Measurements from ENCODE around the gene DPYSL3.
"Not testable (repeated sequence)": the region's sequence is repeated elsewhere in the genome, so short reads cannot be mapped to it uniquely, and the experiment has no call there.

DPYSL3 gene

GRCh38 chr5:147509710-147510651 lies at the start of gene DPYSL3:
Gene DPYSL3 (minus strand): TSS chr5:147510068. CDS start chr5:147509858, 210 bp downstream.
- H3K9me3 ChIP-seq (ENCODE audit: control insufficient read depth in 1 of 2, low read length in 2 of 2): no peaks in the 10 kb centered on the region
- H3K4me1 ChIP-seq (ENCODE audit: control insufficient read depth in 1 of 2, insufficient read depth in 2 of 2, low read length in 2 of 2): no peaks in the 10 kb centered on the region
- peak within 1 kb of the TSS; percentile 87 for H3K27ac ChIP-seq (ENCODE audit: low read length)
- H3K36me3 ChIP-seq (ENCODE audit: control insufficient read depth in 1 of 2, insufficient read depth in 2 of 2, low read length in 2 of 2): no peaks in the 10 kb centered on the region
- peak within 1 kb of the TSS; percentile 79 to 81 for H3K4me3 ChIP-seq (ENCODE audit: low read depth in 1 of 2, low read length in 2 of 2)
- H3K27me3 ChIP-seq (ENCODE audit: low read depth, low read length): no peaks in the 10 kb centered on the region

- H3K27me3 ChIP-seq (ENCODE audit: low read depth, low read length): no peaks in the 10 kb centered on the region
- no peak overlapping the region for H3K27ac ChIP-seq (ENCODE audit: low read length)
- H3K36me3 ChIP-seq (ENCODE audit: control insufficient read depth in 1 of 2, insufficient read depth in 2 of 2, low read length in 2 of 2): no peaks in the 10 kb centered on the region
- H3K4me3 ChIP-seq (ENCODE audit: low read depth in 1 of 2, low read length in 2 of 2): no peak overlapping the region
- H3K9me3 ChIP-seq (ENCODE audit: control insufficient read depth in 1 of 2, low read length in 2 of 2): no peaks in the 10 kb centered on the region
- H3K4me1 ChIP-seq (ENCODE audit: control insufficient read depth in 1 of 2, insufficient read depth in 2 of 2, low read length in 2 of 2): peaks cover 4 to 23% of the 10 kb centered on the region in 2 donors
These were observed 49.0 kb upstream of the DPYSL3 start for GRCh38 chr5:147558826-147559225.

- no peaks in the 10 kb centered on the region for H3K9me3 ChIP-seq (ENCODE audit: control insufficient read depth in 1 of 2, low read length in 2 of 2)
- peaks cover 4 to 31% of the 10 kb centered on the region in 2 donors for H3K4me1 ChIP-seq (ENCODE audit: control insufficient read depth in 1 of 2, insufficient read depth in 2 of 2, low read length in 2 of 2)
- no peak overlapping the region for H3K27ac ChIP-seq (ENCODE audit: low read length)
- no peak overlapping the region for H3K4me3 ChIP-seq (ENCODE audit: low read depth in 1 of 2, low read length in 2 of 2)
- no peaks in the 10 kb centered on the region for H3K27me3 ChIP-seq (ENCODE audit: low read depth, low read length)
- no peaks in the 10 kb centered on the region for H3K36me3 ChIP-seq (ENCODE audit: control insufficient read depth in 1 of 2, insufficient read depth in 2 of 2, low read length in 2 of 2)
These were observed 48.2 kb upstream of the DPYSL3 start for GRCh38 chr5:147557876-147558745.

GRCh38 chr5:147555176-147555575 lies 45.3 kb upstream of the DPYSL3 start:
- no peaks in the 10 kb centered on the region for H3K36me3 ChIP-seq (ENCODE audit: control insufficient read depth in 1 of 2, insufficient read depth in 2 of 2, low read length in 2 of 2)
- H3K27ac ChIP-seq (ENCODE audit: low read length): peak overlapping the region; percentile 79
- no peak overlapping the region for H3K4me3 ChIP-seq (ENCODE audit: low read depth in 1 of 2, low read length in 2 of 2)
- H3K27me3 ChIP-seq (ENCODE audit: low read depth, low read length): no peaks in the 10 kb centered on the region
- no peaks in the 10 kb centered on the region for H3K9me3 ChIP-seq (ENCODE audit: control insufficient read depth in 1 of 2, low read length in 2 of 2)
- H3K4me1 ChIP-seq (ENCODE audit: control insufficient read depth in 1 of 2, insufficient read depth in 2 of 2, low read length in 2 of 2): peaks cover 4 to 42% of the 10 kb centered on the region in 2 donors

GRCh38 chr5:147554261-147554817 lies 44.5 kb upstream of the DPYSL3 start:
- H3K4me3 ChIP-seq (ENCODE audit: low read depth in 1 of 2, low read length in 2 of 2): peak overlapping the region; percentile 21 to 28

GRCh38 chr5:147553817-147554216 lies 43.9 kb upstream of the DPYSL3 start:
- peaks cover 4 to 40% of the 10 kb centered on the region in 2 donors for H3K4me1 ChIP-seq (ENCODE audit: control insufficient read depth in 1 of 2, insufficient read depth in 2 of 2, low read length in 2 of 2)
- peak overlapping the region; percentile 21 to 28 for H3K4me3 ChIP-seq (ENCODE audit: low read depth in 1 of 2, low read length in 2 of 2)
- H3K36me3 ChIP-seq (ENCODE audit: control insufficient read depth in 1 of 2, insufficient read depth in 2 of 2, low read length in 2 of 2); H3K27me3 ChIP-seq (ENCODE audit: low read depth, low read length); H3K9me3 ChIP-seq (ENCODE audit: control insufficient read depth in 1 of 2, low read length in 2 of 2): not testable (repeated sequence)
- peak overlapping the region; percentile 79 for H3K27ac ChIP-seq (ENCODE audit: low read length)

More at GRCh38 chr5:147554261-147554817, 44.5 kb upstream of the DPYSL3 start:
- no peaks in the 10 kb centered on the region for H3K27me3 ChIP-seq (ENCODE audit: low read depth, low read length)
- H3K9me3 ChIP-seq (ENCODE audit: control insufficient read depth in 1 of 2, low read length in 2 of 2): no peaks in the 10 kb centered on the region
- H3K36me3 ChIP-seq (ENCODE audit: control insufficient read depth in 1 of 2, insufficient read depth in 2 of 2, low read length in 2 of 2): no peaks in the 10 kb centered on the region
- peak overlapping the region; percentile 79 for H3K27ac ChIP-seq (ENCODE audit: low read length)
- H3K4me1 ChIP-seq (ENCODE audit: control insufficient read depth in 1 of 2, insufficient read depth in 2 of 2, low read length in 2 of 2): peaks cover 4 to 42% of the 10 kb centered on the region in 2 donors

GRCh38 chr5:147552897-147553296 lies 43.0 kb upstream of the DPYSL3 start:
- no peaks in the 10 kb centered on the region for H3K27me3 ChIP-seq (ENCODE audit: low read depth, low read length)
- peak overlapping the region; percentile 24 for H3K27ac ChIP-seq (ENCODE audit: low read length)
- no peak overlapping the region for H3K4me3 ChIP-seq (ENCODE audit: low read depth in 1 of 2, low read length in 2 of 2)
- H3K4me1 ChIP-seq (ENCODE audit: control insufficient read depth in 1 of 2, insufficient read depth in 2 of 2, low read length in 2 of 2): peaks cover 4 to 34% of the 10 kb centered on the region in 2 donors
- H3K36me3 ChIP-seq (ENCODE audit: control insufficient read depth in 1 of 2, insufficient read depth in 2 of 2, low read length in 2 of 2): no peaks in the 10 kb centered on the region
- H3K9me3 ChIP-seq (ENCODE audit: control insufficient read depth in 1 of 2, low read length in 2 of 2): no peaks in the 10 kb centered on the region

GRCh38 chr5:147551677-147552076 lies 41.8 kb upstream of the DPYSL3 start:
- H3K36me3 ChIP-seq (ENCODE audit: control insufficient read depth in 1 of 2, insufficient read depth in 2 of 2, low read length in 2 of 2): no peaks in the 10 kb centered on the region
- no peaks in the 10 kb centered on the region for H3K27me3 ChIP-seq (ENCODE audit: low read depth, low read length)
- H3K9me3 ChIP-seq (ENCODE audit: control insufficient read depth in 1 of 2, low read length in 2 of 2): no peaks in the 10 kb centered on the region
- no peak overlapping the region for H3K27ac ChIP-seq (ENCODE audit: low read length)
- H3K4me3 ChIP-seq (ENCODE audit: low read depth in 1 of 2, low read length in 2 of 2): no peak overlapping the region
- peaks cover 4 to 34% of the 10 kb centered on the region in 2 donors for H3K4me1 ChIP-seq (ENCODE audit: control insufficient read depth in 1 of 2, insufficient read depth in 2 of 2, low read length in 2 of 2)

- Histone ChIP-seq H3K27ac (ENCODE audit: low read length) (peak overlapping the region; percentile 35), H3K9me3 (ENCODE audit: control insufficient read depth in 1 of 2, low read length in 2 of 2) (no peaks in the 10 kb centered on the region), H3K27me3 (ENCODE audit: low read depth, low read length) (no peaks in the 10 kb centered on the region), H3K4me1 (ENCODE audit: control insufficient read depth in 1 of 2, insufficient read depth in 2 of 2, low read length in 2 of 2) (peaks cover 0 to 8% of the 10 kb centered on the region in 2 donors), H3K4me3 (ENCODE audit: low read depth in 1 of 2, low read length in 2 of 2) (no peak overlapping the region), H3K36me3 (ENCODE audit: control insufficient read depth in 1 of 2, insufficient read depth in 2 of 2, low read length in 2 of 2) (no peaks in the 10 kb centered on the region)
These were observed 37.9 kb upstream of the DPYSL3 start for GRCh38 chr5:147547730-147548129.

- Histone ChIP-seq H3K27ac (ENCODE audit: low read length) (no peak overlapping the region), H3K9me3 (ENCODE audit: control insufficient read depth in 1 of 2, low read length in 2 of 2) (no peaks in the 10 kb centered on the region), H3K27me3 (ENCODE audit: low read depth, low read length) (no peaks in the 10 kb centered on the region), H3K4me3 (ENCODE audit: low read depth in 1 of 2, low read length in 2 of 2) (no peak overlapping the region), H3K36me3 (ENCODE audit: control insufficient read depth in 1 of 2, insufficient read depth in 2 of 2, low read length in 2 of 2) (no peaks in the 10 kb centered on the region), H3K4me1 (ENCODE audit: control insufficient read depth in 1 of 2, insufficient read depth in 2 of 2, low read length in 2 of 2) (no peaks in the 10 kb centered on the region)
These were observed 34.7 kb upstream of the DPYSL3 start for GRCh38 chr5:147544556-147544955.

GRCh38 chr5:147539053-147539452 lies 29.2 kb upstream of the DPYSL3 start:
- Histone ChIP-seq H3K27ac (ENCODE audit: low read length) (no peak overlapping the region), H3K27me3 (ENCODE audit: low read depth, low read length) (no peaks in the 10 kb centered on the region), H3K36me3 (ENCODE audit: control insufficient read depth in 1 of 2, insufficient read depth in 2 of 2, low read length in 2 of 2) (no peaks in the 10 kb centered on the region), H3K4me3 (ENCODE audit: low read depth in 1 of 2, low read length in 2 of 2) (no peak overlapping the region), H3K9me3 (ENCODE audit: control insufficient read depth in 1 of 2, low read length in 2 of 2) (no peaks in the 10 kb centered on the region), H3K4me1 (ENCODE audit: control insufficient read depth in 1 of 2, insufficient read depth in 2 of 2, low read length in 2 of 2) (no peaks in the 10 kb centered on the region)
